Stimulated activated CD4-positive, alpha-beta T cell treated with anti-CD3 and anti-CD28 coated beads, Interleukin-12 subunit alpha, Interleukin-12 subunit beta, amount 100 ng/mL, for 48 hours (primary cell): Measurements from ENCODE around the gene IGLL5.
"Not testable (repeated sequence)": the region's sequence is repeated elsewhere in the genome, so short reads cannot be mapped to it uniquely, and the experiment has no call there.

ENCODE experiments used
- DNase-seq, 3 donors: peaks; one replicate each; pipeline ENCODE4 v3.0.0-alpha.2; 2020; ENCODE audit warnings: low read depth in 2 of 3, low spot score in 1 of 3

The IGLL5 gene

DNA sequence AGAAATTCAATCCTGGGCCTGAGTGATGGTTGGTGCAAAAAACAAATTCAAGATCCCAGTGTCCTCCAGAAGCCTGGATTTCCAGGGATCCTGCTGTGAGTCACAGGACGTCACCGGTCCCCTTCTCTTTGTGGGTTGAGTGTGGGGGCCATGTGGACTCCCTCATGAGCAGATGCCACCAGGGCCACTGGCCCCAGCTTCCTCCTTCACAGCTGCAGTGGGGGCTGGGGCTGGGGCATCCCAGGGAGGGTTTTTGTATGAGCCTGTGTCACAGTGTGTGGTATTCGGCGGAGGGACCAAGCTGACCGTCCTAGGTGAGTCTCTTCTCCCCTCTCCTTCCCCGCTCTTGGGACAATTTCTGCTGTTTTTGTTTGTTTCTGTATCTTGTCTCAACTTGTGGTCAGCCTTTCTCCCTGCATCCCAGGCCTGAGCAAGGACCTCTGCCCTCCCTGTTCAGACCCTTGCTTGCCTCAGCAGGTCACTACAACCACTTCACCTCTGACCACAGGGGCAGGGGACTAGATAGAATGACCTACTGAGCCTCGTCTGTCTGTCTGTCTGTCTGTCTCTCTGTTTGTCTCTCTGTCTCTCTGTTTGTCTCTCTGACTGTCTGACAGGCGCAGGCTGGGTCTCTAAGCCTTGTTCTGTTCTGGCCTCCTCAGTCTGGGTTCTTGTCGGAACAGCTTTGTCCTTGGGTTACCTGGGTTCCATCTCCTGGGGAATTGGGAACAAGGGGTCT, 11.9 kb downstream of the IGLL5 start:
- DNase-seq: not testable (repeated sequence)

DNA sequence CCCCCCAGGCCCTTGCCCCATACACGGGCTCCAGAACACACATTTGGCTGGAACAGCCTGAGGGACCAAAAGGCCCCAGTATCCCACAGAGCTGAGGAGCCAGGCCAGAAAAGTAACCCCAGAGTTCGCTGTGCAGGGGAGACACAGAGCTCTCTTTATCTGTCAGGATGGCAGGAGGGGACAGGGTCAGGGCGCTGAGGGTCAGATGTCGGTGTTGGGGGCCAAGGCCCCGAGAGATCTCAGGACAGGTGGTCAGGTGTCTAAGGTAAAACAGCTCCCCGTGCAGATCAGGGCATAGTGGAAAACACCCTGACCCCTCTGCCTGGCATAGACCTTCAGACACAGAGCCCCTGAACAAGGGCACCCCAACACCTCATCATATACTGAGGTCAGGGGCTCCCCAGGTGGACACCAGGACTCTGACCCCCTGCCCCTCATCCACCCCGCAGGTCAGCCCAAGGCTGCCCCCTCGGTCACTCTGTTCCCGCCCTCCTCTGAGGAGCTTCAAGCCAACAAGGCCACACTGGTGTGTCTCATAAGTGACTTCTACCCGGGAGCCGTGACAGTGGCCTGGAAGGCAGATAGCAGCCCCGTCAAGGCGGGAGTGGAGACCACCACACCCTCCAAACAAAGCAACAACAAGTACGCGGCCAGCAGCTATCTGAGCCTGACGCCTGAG, 13.1 kb downstream of the IGLL5 start:
- DNase-seq: not testable (repeated sequence)

DNA sequence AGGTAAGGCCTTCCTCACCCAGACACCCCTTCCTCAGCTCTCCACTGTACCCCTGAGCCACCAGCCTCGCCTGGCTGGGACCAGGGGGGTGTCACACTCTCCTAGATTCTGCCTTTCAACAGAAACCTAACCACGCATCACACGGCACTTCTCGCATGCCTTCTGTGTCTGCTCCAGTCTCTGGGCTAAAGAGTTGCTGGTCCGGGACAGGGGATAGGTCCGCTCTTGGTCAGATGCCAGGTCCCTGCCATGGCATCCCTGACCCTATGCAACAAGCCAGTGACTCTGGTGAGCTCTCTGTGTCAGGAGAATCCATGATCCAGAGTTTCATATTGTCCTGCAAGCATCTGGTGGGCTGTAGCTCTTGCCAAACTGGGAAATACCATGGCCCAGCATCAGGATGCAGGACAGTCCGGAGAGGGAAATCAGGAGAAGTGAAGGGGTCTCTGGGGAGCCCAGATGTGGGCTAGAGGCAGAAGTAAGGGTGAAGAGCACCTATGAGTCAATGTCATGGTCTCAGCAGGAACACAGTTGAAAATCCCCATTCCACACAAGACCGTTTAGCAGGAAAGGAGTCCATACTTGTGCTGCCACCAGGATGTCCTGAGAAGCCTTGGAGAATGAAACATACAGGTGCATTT, 14.1 kb downstream of the IGLL5 start:
- no peak for DNase-seq

DNA sequence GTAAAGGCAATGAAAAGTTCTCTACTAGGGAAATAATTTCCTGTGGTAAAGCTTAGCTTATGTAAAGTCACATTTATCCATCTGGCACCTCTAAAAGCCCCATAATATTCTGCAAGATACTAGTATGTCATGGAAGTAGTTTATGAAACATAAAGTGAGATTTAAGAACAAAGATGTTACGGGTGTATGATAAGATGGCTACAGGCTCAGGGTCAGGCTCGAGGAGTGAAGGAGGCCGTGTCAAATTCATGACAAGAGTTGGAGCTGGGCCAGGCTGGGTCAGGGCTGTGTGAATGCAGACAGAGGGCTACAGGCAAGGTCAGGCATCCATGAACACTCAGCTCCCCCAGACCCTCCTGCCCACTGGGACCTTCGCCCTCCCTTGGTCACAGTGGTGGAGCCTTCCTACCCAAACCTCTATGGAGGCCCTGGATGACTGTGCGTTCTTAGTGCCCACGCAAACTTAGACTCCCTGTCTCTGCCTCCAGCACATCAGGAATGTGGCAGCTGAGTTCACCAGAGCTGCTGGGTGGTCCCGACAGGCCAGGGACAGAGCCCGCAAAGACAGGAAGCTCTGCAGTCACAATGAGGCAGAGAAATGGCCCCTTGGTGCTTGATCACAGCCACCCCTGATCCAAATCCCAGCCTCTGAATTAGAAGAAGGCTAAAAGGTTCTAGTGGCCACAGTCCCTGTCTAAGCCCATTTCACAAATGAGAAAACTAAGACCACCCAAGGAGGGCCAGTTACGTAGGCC, 14.8 kb downstream of the IGLL5 start:
- DNase-seq: no peak

DNA sequence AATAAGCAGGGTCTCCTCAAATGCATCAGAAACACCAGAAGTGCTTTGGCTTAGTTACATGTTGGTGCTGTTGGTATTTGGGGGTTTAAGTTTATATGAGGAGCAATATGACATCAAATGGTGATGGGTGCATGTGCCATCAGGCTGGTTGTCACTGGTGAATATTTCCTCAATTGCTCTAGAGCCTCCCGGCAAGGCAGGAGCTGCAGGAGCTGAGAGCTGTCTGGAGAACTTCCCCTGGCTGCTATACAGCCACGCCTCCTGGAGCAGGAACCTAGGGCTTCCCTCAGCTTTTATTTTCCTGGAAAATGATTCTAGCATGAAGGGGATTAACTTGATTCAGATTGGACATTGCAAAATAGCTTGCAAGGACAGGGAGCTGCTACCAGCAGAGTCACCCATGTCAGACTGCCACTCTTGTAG, 15.8 kb downstream of the IGLL5 start:
- DNase-seq: no peak

DNA sequence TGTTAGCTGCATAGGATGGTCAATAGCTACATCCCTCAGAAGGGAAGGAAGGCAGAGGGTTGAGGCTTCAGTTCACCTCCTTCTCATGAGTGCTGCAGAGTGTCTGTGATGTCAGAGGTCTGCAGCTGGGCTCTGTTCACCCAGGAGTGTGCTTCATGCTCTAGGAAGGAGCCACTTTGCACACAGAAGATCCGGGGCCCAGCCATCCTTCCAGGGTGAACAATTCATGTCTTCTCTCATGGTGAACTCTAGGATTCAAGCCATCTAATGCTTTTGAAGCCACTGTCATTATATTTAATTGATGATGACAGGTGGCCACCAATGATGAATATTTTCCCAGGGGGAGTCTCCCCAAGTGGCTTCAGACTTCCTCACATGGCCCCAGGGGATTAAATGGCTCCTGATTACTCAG, 16.2 kb downstream of the IGLL5 start:
- DNase-seq: not testable (repeated sequence)

DNA sequence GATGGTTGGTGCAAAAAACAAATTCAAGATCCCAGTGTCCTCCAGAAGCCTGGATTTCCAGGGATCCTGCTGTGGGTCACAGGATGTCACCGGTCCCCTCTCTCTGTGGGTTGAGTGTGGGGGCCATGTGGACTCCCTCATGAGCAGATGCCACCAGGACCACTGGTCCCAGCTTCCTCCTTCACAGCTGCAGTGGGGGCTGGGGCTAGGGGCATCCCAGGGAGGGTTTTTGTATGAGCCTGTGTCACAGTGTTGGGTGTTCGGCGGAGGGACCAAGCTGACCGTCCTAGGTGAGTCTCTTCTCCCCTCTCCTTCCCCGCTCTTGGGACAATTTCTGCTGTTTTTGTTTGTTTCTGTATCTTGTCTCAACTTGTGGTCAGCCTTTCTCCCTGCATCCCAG, 17.1 kb downstream of the IGLL5 start:
- DNase-seq: not testable (repeated sequence)

DNA sequence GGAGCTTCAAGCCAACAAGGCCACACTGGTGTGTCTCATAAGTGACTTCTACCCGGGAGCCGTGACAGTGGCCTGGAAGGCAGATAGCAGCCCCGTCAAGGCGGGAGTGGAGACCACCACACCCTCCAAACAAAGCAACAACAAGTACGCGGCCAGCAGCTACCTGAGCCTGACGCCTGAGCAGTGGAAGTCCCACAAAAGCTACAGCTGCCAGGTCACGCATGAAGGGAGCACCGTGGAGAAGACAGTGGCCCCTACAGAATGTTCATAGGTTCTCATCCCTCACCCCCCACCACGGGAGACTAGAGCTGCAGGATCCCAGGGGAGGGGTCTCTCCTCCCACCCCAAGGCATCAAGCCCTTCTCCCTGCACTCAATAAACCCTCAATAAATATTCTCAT, 18.8 kb downstream of the IGLL5 start:
- not testable (repeated sequence) for DNase-seq

DNA sequence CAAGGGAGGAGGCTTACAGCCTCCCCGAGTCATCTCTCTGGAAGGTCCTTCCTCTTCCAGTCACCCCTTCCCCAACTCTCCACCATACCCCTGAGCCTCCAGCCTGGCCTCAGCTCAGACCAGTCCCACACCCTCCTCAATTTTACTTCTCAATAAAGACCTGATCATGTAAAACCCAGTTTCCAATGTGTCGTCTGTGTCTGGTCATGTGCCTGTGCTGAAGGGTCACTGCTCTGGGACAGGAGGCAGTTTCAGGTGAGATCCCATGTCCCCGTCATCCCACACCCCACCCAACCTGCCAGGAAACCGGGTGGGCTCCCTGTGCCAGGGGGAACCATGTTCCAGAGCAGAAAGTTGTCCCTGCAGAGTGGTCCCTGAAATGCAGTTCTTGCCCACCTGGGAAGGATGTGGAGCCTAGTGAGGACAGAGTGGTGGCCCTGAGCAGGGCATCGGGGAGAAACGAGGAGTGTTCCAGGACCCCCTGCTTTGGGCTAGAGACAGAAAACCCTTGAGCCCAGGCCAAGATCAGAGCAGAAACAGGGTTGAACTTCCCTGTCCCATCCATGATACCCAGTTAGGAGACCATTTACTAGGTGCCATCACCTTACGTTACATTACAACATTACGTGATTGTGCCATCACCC, 19.4 kb downstream of the IGLL5 start:
- no peak for DNase-seq

DNA sequence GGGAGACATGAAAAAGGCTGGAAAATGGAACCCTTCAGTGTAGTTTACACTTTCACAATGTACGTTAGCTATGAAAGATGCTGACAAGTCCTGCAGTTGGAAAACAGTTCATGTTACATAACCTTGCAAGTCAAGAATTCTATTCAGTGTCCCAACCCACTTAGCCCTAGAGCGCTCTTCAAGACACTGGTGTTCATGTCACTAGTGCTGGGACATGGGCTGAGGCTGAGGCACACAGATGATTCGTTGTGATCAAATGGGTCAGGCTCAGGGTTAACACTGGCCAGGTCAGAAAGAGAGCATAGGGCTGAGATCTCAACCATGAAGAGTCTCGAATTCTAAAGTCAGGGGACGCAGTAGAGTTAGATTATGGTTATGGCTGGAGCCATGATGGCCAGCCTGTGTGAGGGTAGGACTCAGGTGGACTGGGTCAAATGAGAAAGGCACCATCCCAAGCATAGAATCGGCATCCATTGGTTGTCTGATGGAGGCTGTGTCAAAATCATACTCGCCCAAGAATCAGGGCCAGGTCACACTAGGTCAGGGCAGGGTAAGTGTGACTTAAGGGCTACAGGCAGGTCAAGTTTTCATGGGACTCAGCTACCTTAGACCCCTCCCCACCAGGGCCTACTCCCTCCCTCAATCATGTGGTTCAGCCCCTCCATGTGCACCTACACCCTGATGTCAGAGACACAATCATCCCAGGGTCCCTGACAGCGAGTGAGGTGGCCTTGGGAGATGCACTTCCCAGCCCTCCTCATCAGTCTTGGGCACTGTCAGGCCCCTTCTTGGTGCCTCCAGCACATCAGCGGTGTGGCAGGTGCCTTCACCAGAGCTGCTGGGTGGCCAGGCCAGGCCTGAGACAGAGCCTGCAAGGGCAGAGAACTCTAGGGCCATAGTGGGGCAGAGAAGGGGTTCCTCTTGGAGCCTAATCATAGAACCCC, 20.2 kb downstream of the IGLL5 start:
- no peak for DNase-seq

DNA sequence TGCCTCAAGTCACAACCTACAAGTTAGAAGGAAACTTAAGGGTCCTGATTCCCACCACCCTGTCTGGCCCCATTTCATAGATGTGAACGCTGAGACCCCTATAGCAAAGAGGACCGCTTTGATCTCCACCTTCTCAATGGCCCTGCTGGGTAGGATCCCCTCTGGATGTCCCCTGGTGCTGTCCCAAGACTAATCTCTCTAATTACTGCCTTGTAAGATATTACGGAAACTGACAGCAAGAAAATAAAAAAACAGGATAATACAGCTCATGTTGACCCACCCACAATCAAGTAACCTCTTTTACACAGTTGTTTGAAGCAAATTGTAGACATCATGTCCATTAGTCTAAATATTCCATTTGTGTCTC, 20.9 kb downstream of the IGLL5 start:
- DNase-seq: no peak

DNA sequence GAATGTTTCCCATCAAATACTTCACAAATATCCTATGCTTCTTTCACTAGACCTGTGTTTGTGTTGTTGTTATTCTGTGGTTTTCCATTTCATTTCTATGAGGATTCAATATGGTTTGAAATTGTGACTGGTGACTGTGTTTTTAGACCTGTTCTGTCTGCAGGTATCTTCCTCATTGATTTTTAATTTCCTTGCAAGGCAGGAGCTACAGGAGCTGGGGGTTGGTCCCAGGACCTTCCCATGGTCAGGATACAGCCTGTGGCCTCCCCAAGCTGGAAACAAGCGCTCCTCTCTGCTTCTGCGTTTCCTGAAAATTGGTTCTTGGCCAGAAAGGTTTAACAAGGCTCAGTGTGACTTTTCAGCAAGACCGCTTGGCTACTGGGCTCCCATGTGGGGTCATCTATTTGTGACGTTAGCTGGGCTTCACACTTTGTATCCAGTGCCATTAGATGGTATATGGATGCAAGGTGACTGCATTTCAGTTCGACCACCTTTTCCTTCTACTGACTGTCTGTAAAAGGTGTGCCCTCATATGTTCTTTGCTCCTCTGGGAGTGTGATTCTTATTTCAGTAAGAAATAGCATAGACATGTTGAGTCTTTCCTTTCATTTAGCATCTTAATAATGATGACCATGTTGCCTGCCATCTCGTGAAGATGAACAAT, 21.5 kb downstream of the IGLL5 start:
- DNase-seq: no peak

DNA sequence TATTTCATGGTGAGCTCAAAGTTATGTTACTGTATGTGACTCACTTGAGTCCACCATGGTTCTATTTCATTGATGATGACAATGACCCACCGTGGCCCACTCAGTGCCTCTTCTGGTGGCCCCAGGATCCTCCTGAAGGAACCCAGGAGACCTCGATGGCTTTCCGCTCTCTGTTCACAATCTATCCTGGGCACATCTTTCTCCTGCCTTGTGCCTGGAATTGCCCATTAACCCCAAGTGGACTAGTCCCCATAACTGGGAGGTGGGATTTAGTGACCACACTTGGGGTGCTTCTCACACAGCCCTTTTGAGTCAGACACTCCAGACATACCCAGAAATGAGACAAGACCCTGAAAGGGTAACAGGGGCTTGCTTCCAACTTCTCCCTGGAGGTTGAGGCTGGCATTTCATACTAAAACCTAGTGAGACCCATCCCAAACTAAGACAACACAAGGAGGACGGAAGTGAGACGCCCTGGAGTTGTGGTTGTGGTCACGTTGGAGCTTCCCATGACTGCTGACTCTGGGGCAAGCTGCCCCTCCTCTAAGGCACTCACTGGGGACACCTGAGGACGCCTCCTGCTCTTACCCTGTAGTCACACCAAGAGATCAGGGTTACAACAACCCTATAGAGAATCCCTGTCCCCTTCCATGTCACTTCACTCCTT, 22.1 kb downstream of the IGLL5 start:
- DNase-seq: no peak

DNA sequence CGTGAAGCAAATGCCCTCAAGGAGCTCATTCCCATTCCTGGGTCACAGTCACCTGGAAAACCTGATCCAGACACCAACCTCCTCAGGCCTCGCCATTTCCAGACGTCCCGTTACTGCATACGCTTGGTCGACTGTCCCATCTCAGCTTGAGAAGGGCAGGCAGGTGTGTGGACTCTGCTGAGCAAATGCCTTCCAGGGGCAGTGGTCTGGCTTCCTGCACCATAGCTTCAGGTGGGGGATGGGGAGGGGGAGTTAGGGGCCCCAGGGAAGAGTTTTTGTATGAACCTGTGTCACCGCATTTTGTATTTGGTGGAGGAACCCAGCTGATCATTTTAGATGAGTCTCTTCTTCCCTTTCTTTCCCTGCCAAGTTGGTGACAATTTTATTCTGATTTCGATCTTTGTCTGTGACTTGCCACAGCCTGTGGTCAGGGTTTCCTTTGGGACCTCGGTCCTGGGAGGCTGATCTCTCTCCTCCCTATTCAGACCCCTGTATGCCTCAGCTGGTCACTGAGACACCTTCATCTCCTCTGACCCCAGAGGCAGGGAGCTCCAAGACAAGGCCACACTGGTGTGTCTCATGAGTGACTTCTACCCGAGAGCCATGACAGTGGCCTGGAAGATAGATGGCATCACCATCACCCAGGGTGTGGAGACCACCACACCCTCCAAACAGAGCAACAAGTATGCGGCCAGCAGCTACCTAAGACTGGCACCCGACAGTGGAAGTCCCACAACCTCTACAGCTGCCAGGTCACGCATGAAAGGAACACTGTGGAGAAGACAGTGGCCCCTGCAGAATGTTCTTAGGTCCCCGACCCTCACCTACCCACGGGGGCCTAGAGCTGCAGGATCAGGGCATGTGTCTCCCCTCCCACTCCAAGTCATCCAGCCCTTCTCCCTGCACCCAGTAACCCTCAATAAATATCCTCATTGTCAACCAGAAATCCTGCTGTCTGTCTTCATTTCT, 22.9 kb downstream of the IGLL5 start:
- DNase-seq: no peak

DNA sequence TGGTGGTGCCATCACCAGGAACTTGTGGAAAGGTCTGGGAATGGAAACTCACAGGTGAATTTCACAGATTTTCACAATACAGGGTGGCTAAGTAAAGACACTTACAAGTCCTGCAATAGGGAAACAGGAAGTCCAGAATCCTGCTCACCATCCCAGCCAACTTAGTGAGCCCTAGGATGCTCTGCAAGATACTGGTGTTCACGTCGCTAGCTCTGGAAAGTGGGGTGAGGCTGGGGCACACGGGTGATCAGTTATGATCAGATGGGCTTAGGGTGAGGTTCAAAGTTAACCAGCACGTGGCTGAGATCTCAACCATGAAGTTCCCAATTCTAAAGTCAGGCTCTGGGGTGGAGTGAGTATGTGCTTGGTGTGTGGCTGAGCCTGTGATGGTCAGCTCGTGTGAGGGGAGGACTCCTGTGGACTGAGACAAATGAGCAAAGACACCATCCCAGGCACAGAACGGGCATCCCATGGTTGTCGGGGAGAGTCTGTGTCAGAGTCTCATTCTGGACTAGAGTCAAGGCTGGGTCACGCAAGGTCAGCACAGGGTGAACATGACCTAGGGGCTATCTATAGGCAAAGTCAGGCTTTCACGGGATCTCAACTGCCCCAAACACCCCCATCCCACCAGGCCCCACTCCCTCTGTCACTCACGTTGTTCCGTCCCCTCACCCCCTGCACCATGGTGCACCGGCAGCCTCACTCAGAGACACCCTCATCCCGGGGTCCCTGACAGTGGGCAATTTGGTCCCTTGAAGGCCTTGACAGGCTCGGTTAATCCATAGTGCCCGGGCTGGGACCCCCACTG, 23.9 kb downstream of the IGLL5 start:
- DNase-seq: no peak

DNA sequence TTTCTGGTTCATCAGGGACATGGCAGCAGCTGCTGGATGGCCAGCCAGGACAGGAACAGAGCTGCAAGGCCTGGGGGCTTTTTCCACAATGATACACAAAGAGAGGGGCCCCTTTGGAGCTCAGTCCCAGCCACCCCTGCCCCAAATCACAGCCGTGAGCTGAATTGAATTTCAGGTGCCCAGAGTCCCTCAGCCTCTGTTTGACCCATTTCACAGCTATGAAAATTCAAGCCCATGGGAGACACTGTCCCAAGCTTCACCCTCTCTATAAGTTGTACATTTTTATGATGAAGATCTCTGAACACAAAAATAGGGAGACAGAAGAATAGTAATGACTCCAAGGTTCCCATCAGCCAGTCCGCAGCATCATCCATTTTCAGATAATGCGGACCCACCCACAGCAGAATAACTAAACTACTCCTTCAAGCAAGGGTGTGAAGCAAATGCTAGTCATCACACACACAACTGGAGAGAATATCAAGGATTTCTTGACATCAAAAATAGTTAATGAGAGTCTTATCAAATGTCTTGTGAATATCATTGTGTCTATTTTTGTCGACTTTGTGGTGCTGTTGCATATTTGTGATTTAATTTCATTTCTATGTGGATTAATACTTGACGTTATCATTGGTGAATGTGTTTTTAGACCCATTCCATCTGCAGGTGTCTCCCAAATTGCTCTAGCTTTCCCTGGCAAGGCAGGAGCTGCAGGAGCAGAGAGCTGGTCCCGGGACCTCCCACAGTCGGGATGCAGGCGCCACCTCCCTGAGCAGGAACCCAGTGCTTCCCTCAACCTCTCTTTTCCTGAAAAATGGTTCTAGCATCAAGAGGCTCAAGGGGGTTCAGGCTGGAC, 24.7 kb downstream of the IGLL5 start:
- DNase-seq: no peak
